OCI-LY7 (cell line): Measurements from ENCODE around the gene NELFA. TPM values are rescaled to one million over a fixed set of nuclear protein-coding genes. Genes with fewer than 3 reads are reported as not detected.

Source experiments
- BruUV-seq: library from RNA; stranded (reverse); fragments of 400-500 nt; replicated peaks from 2 replicates; lab custom pipeline; 2021; lab: Mats Ljungman, UMichigan
- CTCF ChIA-PET: fragments of 300-600 bp; sonication (Branson Sonifier 250); formaldehyde crosslinking; loops from one replicate; lab custom pipeline; 2022; ENCODE audit warnings: antibody characterized with exemption; ENCODE audit not compliant: unreplicated experiment; lab: Charles Lee
- POLR2A ChIA-PET: fragments of 300-600 bp; sonication (Branson Sonifier 250); formaldehyde crosslinking; loops from one replicate; lab custom pipeline; 2022; ENCODE audit warnings: antibody characterized with exemption; lab: Charles Lee
- DNase-seq: peaks from one replicate; pipeline ENCODE4 v3.0.0-alpha.2; 2015; ENCODE audit warnings: low spot score
- H2AFZ ChIP-seq: fragments of 200-600 bp; sonication (generic), shearing (Covaris generic); 2 replicates; pipeline ENCODE4 v1.6.1; 2014; ENCODE audit warnings: mild to moderate bottlenecking, antibody characterized with exemption, low read length, moderate library complexity
- H3K27ac ChIP-seq: fragments of 200-600 bp; sonication (generic); 2 replicates; pipeline ENCODE4 v1.5.1; 2014; ENCODE audit warnings: mixed run types, low read depth, mild to moderate bottlenecking, moderate library complexity, low read length, inconsistent platforms; ENCODE audit not compliant: poor library complexity, severe bottlenecking
- H3K36me3 ChIP-seq: fragments of 200-600 bp; sonication (generic); 2 replicates; pipeline ENCODE4 v1.6.1; 2014; ENCODE audit warnings: mild to moderate bottlenecking, antibody characterized with exemption, low read length, moderate library complexity, mixed read lengths; ENCODE audit not compliant: insufficient read depth
- H3K4me1 ChIP-seq: fragments of 200-600 bp; sonication (generic); 2 replicates; pipeline ENCODE4 v1.5.1; 2014; ENCODE audit warnings: mild to moderate bottlenecking, low read length; ENCODE audit not compliant: insufficient read depth, poor library complexity, severe bottlenecking
- H3K4me2 ChIP-seq: fragments of 200-600 bp; sonication (generic); 2 replicates; pipeline ENCODE4 v1.6.1; 2014; ENCODE audit warnings: mild to moderate bottlenecking, low read length
- H3K4me3 ChIP-seq: fragments of 200-600 bp; sonication (generic); 2 replicates; pipeline ENCODE4 v1.5.1; 2014; ENCODE audit warnings: mild to moderate bottlenecking, low read depth, low read length; ENCODE audit not compliant: poor library complexity, severe bottlenecking
- H3K79me2 ChIP-seq: fragments of 200-600 bp; sonication (generic); 2 replicates; pipeline ENCODE4 v1.6.1; 2016; ENCODE audit warnings: low read depth, mild to moderate bottlenecking, low read length, moderate library complexity, mixed read lengths; ENCODE audit not compliant: insufficient read depth
- H3K9me2 ChIP-seq: fragments of 200-600 bp; sonication (generic); 2 replicates; pipeline ENCODE4 v1.6.1; 2016; ENCODE audit warnings: mild to moderate bottlenecking, low read length, mixed read lengths; ENCODE audit not compliant: insufficient read depth
- H3K9me3 ChIP-seq: fragments of 200-600 bp; sonication (generic); 2 replicates; pipeline ENCODE4 v1.6.1; 2014; ENCODE audit warnings: mild to moderate bottlenecking, mixed run types, low read length, mixed read lengths
- H4K20me1 ChIP-seq: fragments of 200-600 bp; sonication (generic); 2 replicates; pipeline ENCODE4 v1.6.1; 2014; ENCODE audit warnings: mild to moderate bottlenecking, antibody characterized with exemption, low read length, moderate library complexity, mixed read lengths; ENCODE audit not compliant: insufficient read depth
- EZH2phosphoT487 ChIP-seq: fragments of 200-600 bp; sonication (generic); IDR thresholded peaks from 2 replicates; pipeline ENCODE4 v1.6.1; 2018; ENCODE audit warnings: low read depth, borderline replicate concordance, mild to moderate bottlenecking, mixed run types, antibody characterized with exemption, low read length, moderate library complexity, mixed read lengths
- intact Hi-C: fragments of 100-400 bp; cut with micrococcal nuclease; formaldehyde crosslinking; loops from one replicate; pipeline ENCODE4 v1.10.0; 2022; ENCODE audit not compliant: unreplicated experiment
- total RNA-seq, 2 experiments: library from RNA; depleted of rRNA in 1 of 2; stranded (reverse); fragments of >200 nt in 1 of 2; shearing (Covaris generic) in 1 of 2; gene quantifications; 2 replicates each; pipeline ENCODE4 v1.2.3, GENCODE V29; 2014 to 2022
- TF ChIP-seq, protein P1 (sequence below): fragments of 200-600 bp; sonication (generic); conservative IDR thresholded peaks from 2 replicates; pipeline ENCODE4 v1.5.1; 2014; ENCODE audit warnings: mild to moderate bottlenecking, antibody characterized with exemption, low read length, moderate library complexity, mixed read lengths

The NELFA gene
- total RNA-seq, 2 experiments from 2014 or later = 45.5 to 45.7 TPM

DNA sequence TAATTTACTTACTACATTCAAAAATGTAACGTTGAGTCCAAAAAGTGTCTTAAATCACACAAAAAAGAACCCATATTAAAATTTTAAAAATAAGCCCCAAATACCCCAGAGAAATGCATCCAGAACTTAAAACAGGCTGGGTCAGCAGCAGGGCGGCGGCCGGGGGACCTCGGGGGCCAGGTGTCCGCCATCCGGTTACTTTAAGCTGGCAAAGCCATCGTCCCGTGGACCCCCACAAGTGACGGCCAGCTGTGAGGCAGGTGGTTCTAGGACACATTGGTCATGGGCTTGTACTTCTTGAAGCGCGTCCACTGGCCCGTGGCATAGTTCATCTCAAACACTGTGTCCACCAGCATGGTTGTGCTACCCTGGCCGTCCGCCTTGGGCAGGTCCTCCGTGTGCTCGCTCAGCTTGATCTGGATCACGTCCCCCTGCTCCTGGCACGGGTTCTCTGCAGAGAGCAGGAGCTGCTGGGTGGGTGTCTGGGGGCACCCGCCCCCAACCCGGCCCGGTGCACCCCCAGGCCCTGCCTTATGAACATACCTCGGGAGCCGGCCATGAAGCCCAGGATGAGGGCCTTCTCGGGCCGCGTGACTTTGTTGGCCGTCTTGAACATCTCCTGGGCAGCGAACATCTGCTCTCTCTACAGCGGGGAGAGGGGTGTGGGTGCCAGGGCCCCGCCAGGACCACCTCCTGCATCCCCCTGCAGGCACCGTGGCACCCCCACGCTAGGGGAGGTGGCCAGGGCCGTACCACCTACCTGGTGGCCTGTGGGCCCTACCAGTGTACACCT is 25.5 kb downstream of the NELFA start:
- intact Hi-C loops = no loop called here
- BruUV-seq = no TSS peak
- peaks cover 98% of the 10 kb centered on the region for H3K36me3 ChIP-seq

DNA sequence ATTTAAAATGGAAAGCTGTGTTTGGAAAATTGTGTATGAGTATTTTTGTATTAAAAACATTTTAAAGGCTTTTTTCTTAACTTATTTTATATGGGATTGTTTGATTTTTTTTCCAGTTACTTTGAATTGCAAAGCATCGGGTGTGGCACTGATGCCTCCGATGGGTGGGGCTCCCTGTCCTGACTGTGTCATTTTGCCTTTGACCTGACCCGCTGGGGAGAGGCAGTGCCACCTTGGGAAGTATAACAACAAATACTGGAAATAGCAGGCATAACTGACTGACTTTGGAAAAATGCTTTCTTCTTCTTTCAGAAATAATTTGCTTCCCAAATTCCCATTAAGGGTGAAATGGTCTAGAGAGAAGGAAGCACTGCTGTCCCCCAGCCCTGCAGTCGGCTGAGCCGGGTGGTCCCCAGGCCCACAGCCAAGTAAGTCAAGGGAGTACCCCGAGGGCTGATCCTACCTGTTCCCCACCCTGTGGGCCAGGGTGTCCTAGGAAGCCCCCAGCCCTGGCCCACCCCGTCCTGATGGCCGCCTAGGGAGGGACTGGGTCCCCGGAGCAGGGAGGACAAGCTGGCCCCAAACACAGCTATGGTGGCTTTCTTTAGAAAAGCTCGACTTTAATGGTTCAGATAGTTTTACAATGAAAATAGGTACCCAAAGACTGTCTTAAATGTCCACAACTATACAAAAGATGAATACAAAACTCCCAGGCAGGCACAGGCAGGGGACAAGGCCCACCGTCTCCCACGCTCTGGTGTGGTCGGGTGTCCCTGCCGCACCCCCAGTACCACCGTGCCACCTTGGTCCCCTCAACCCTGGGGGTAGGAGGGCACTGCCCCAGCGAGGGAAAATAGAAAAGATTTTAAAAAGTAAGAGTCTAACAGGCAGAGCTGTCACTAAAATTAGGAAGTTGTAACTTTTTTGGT is 26.4 kb downstream of the NELFA start:
- no peak overlapping the region for H3K27ac ChIP-seq
- TSS peak; percentile 64 for BruUV-seq
- ChIA-PET POLR2A (interaction anchor here (0.5 kb wide), 1 partner anchor 93 kb away, joined by 3 read pairs; no protein-coding TSS in a partner anchor), CTCF (no interaction called here)
- H3K9me2 ChIP-seq = no peaks in the 10 kb centered on the region
- no peak overlapping the region for H3K4me2 ChIP-seq
- intact Hi-C loops = no loop called here
- H2AFZ ChIP-seq = no peak overlapping the region
- TF ChIP-seq EZH2phosphoT487 = no peak
- TF ChIP-seq, protein P1, sequence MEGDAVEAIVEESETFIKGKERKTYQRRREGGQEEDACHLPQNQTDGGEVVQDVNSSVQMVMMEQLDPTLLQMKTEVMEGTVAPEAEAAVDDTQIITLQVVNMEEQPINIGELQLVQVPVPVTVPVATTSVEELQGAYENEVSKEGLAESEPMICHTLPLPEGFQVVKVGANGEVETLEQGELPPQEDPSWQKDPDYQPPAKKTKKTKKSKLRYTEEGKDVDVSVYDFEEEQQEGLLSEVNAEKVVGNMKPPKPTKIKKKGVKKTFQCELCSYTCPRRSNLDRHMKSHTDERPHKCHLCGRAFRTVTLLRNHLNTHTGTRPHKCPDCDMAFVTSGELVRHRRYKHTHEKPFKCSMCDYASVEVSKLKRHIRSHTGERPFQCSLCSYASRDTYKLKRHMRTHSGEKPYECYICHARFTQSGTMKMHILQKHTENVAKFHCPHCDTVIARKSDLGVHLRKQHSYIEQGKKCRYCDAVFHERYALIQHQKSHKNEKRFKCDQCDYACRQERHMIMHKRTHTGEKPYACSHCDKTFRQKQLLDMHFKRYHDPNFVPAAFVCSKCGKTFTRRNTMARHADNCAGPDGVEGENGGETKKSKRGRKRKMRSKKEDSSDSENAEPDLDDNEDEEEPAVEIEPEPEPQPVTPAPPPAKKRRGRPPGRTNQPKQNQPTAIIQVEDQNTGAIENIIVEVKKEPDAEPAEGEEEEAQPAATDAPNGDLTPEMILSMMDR = no peak
- peaks cover 97% of the 10 kb centered on the region for H3K36me3 ChIP-seq
- DNase-seq = no peak
- no peak overlapping the region for H3K4me3 ChIP-seq
- no peaks in the 10 kb centered on the region for H4K20me1 ChIP-seq
- no peaks in the 10 kb centered on the region for H3K4me1 ChIP-seq
- H3K79me2 ChIP-seq = no peaks in the 10 kb centered on the region
- H3K9me3 ChIP-seq = no peaks in the 10 kb centered on the region

More for the DNA sequence above, 25.5 kb downstream of the NELFA start:
- no peak overlapping the region for H3K4me2 ChIP-seq
- H3K9me2 ChIP-seq = no peaks in the 10 kb centered on the region
- TF ChIP-seq EZH2phosphoT487 = no peak
- TF ChIP-seq, protein P1 = no peak
- H3K27ac ChIP-seq = no peak overlapping the region
- H3K79me2 ChIP-seq = no peaks in the 10 kb centered on the region
- CTCF ChIA-PET = no interaction called here
- POLR2A ChIA-PET = no interaction called here
- H3K4me1 ChIP-seq = no peaks in the 10 kb centered on the region
- no peaks in the 10 kb centered on the region for H3K9me3 ChIP-seq
- no peaks in the 10 kb centered on the region for H4K20me1 ChIP-seq
- H3K4me3 ChIP-seq = no peak overlapping the region
- DNase-seq = no peak
- no peak overlapping the region for H2AFZ ChIP-seq
